ENCODE data around the gene DENND4A. TPM values are rescaled to one million over a fixed set of nuclear protein-coding genes. Genes with fewer than 3 reads are reported as not detected.

Gene DENND4A
- total and polyA plus RNA-seq, 2 of the 4 experiments (the other 2 are of a cell fraction) = 4.1 to 17.7 TPM

- H3K4me2 ChIP-seq (ENCODE audit: low read depth, low read length) = no peak overlapping the region
- H2BK15ac ChIP-seq (ENCODE audit: low read depth, low read length) = no peak overlapping the region
- no peak overlapping the region for H4K91ac ChIP-seq (ENCODE audit: insufficient read depth, low read depth, low read length)
- H3K4me3 ChIP-seq (ENCODE audit: insufficient read depth, low read depth, low read length) = no peak overlapping the region
- no peak for DNase-seq
- H4K20me1 ChIP-seq (ENCODE audit: insufficient read depth, low read length) = no peaks in the 10 kb centered on the region
- WGBS, 2 experiments (ENCODE audit: extremely low coverage in 2 of 2, insufficient read length in 1 of 2) = no CpG with 5 or more reads among the region's 5 CpGs
- no peak overlapping the region for H3K4ac ChIP-seq (ENCODE audit: low read depth, low read length)
- no peak for ATAC-seq (ENCODE audit: low read depth)
- in situ Hi-C loops (cut with MboI; ENCODE audit: low sequenced_read_pairs) (no loop called here), dilution Hi-C loops (cut with HindIII; ENCODE audit: low sequenced_read_pairs, unreplicated experiment) (no loop called here), intact Hi-C loops (cut with micrococcal nuclease) (no loop called here)
- no peak overlapping the region for H3K27ac ChIP-seq (ENCODE audit: insufficient read depth, low read length)
- H2BK120ac ChIP-seq (ENCODE audit: low read depth, low read length) = no peak overlapping the region
- no peak for TF ChIP-seq SMC3 (IDR thresholded peaks at IDR 0.05; ENCODE audit: low read depth, low read length)
- TF ChIP-seq BHLHE40 (IDR thresholded peaks at IDR 0.05; ENCODE audit: low read depth, low read length) = no peak
- no peak for TF ChIP-seq MXI1 (IDR thresholded peaks at IDR 0.05; ENCODE audit: borderline replicate concordance, low read depth, low read length)
- no peak for TF ChIP-seq ELK1 (IDR thresholded peaks at IDR 0.05; ENCODE audit: borderline replicate concordance, low read depth, low read length)
- no peak for TF ChIP-seq NFE2L2 (IDR thresholded peaks at IDR 0.05; ENCODE audit: low read depth, low read length)
- no peak for TF ChIP-seq USF2 (IDR thresholded peaks at IDR 0.05; ENCODE audit: low read depth, low read length)
- no peak for TF ChIP-seq FOS (IDR thresholded peaks at IDR 0.05; ENCODE audit: low read depth, low read length)
- H2BK5ac ChIP-seq (ENCODE audit: low read depth, low read length, poor library complexity, severe bottlenecking) = no peak overlapping the region
- H2AFZ ChIP-seq (replicated peaks; ENCODE audit: low read length, poor library complexity) = no peak overlapping the region
- no peaks in the 10 kb centered on the region for H3K36me3 ChIP-seq (ENCODE audit: control insufficient read depth, insufficient read depth, low read length)
- no TSS peak for BruUV-seq (replicated peaks)
- no peak overlapping the region for H3K56ac ChIP-seq (ENCODE audit: extremely low read depth, insufficient read depth, low read length)
- H4K5ac ChIP-seq (ENCODE audit: low read depth, low read length) = no peak overlapping the region
- no peak overlapping the region for H2BK20ac ChIP-seq (ENCODE audit: low read depth, low read length)
- peaks cover 2% of the 10 kb centered on the region; the same call in 1 of the 2 replicates for H3K4me1 ChIP-seq (ENCODE audit: control insufficient read depth, insufficient read depth, low read length)
- no peaks in the 10 kb centered on the region for H3K27me3 ChIP-seq (ENCODE audit: control insufficient read depth, insufficient read depth, low read length)
- H3K9me1 ChIP-seq (ENCODE audit: insufficient read depth, low read length) = no peaks in the 10 kb centered on the region
- H3K9ac ChIP-seq (ENCODE audit: low read depth, low read length) = no peak overlapping the region
- CTCF ChIA-PET = no interaction called here
- H3K79me1 ChIP-seq (ENCODE audit: low read depth in 1 of 2, low read length in 2 of 2) = no peaks in the 10 kb centered on the region
- H2AK9ac ChIP-seq (replicated peaks; ENCODE audit: low read depth, low read length, poor library complexity) = no peak overlapping the region
- no peak overlapping the region for H3K23ac ChIP-seq (ENCODE audit: low read depth, low read length)
- H3K14ac ChIP-seq (replicated peaks; ENCODE audit: low read depth, low read length) = no peak overlapping the region
- no peak overlapping the region for H4K8ac ChIP-seq (ENCODE audit: low read depth in 2 of 2, low read length in 2 of 2)
- H3K18ac ChIP-seq (ENCODE audit: low read depth, low read length) = no peak overlapping the region
- no peak overlapping the region for H2AK5ac ChIP-seq (ENCODE audit: low read depth, low read length)
- no peaks in the 10 kb centered on the region for H3K9me3 ChIP-seq (ENCODE audit: control insufficient read depth, insufficient read depth, low read length)
- POLR2A ChIA-PET (ENCODE audit: unreplicated experiment) = no interaction called here
Observed at GRCh38 chr15:65839354-65839901, 47.3 kb upstream of the DENND4A start.
